Nephron (organoid): ENCODE data around the gene C11orf24.
A peak's percentile ranks its signal among the peaks of the same experiment; 100 is the strongest.

ENCODE experiments used
- H3K27ac Mint-ChIP-seq, 3 experiments: 2 replicates each; pipeline ENCODE4 v1.8.0; 2020; ENCODE audit warnings: mixed read lengths in 3 of 3, mild to moderate bottlenecking in 2 of 3, moderate library complexity in 1 of 3
- H3K27me3 Mint-ChIP-seq: 2 replicates; pipeline ENCODE4 v1.8.0; 2021; ENCODE audit warnings: low read depth, mild to moderate bottlenecking, moderate library complexity, mixed read lengths
- H3K36me3 Mint-ChIP-seq: 2 replicates; pipeline ENCODE4 v1.8.0; 2020; ENCODE audit warnings: low read depth, mixed read lengths
- H3K4me1 Mint-ChIP-seq: 2 replicates; pipeline ENCODE4 v1.8.0; 2020; ENCODE audit warnings: mixed read lengths
- H3K4me3 Mint-ChIP-seq, 3 experiments: 2 replicates each; pipeline ENCODE4 v1.8.0; 2020; ENCODE audit warnings: mild to moderate bottlenecking in 3 of 3, mixed read lengths in 3 of 3, moderate library complexity in 2 of 3
- H3K9me3 Mint-ChIP-seq: 2 replicates; pipeline ENCODE4 v1.8.0; 2020; ENCODE audit warnings: mixed read lengths
- CTCF ChIP-seq, 3 experiments: fragments of 200-600 bp; sonication (generic); IDR thresholded peaks; one replicate each; pipeline ENCODE4 v1.5.0; 2021; ENCODE audit warnings: antibody characterized with exemption in 3 of 3; ENCODE audit not compliant: unreplicated experiment in 3 of 3

Gene C11orf24

GRCh38 chr11:68274306-68274705, 2.5 kb upstream of the C11orf24 start:
- no peaks in the 10 kb centered on the region for H3K36me3 Mint-ChIP-seq

GRCh38 chr11:68273026-68273738, 1.4 kb upstream of the C11orf24 start:
- H3K36me3 Mint-ChIP-seq = peaks cover 5% of the 10 kb centered on the region
- peaks cover 36% of the 10 kb centered on the region for H3K4me1 Mint-ChIP-seq
- H3K9me3 Mint-ChIP-seq = no peaks in the 10 kb centered on the region
- no peak for TF ChIP-seq CTCF (IDR thresholded peaks at IDR 0.05; ENCODE audit: unreplicated experiment in 3 of 3)
- H3K27me3 Mint-ChIP-seq = no peaks in the 10 kb centered on the region
- no peak overlapping the region for H3K27ac Mint-ChIP-seq
- peak overlapping the region; percentile 47 to 99 (median 99) for H3K4me3 Mint-ChIP-seq

More at GRCh38 chr11:68274306-68274705, 2.5 kb upstream of the C11orf24 start:
- H3K9me3 Mint-ChIP-seq = no peaks in the 10 kb centered on the region
- H3K4me1 Mint-ChIP-seq = peaks cover 29% of the 10 kb centered on the region
- peak overlapping the region; percentile 59 to 73 (median 63) for H3K4me3 Mint-ChIP-seq
- H3K27ac Mint-ChIP-seq = no peak overlapping the region
- TF ChIP-seq CTCF (IDR thresholded peaks at IDR 0.05; ENCODE audit: unreplicated experiment in 3 of 3) = no peak
- no peaks in the 10 kb centered on the region for H3K27me3 Mint-ChIP-seq

- Mint-ChIP-seq H3K27ac (peak overlapping the region; percentile 74 to 87 (median 83)), H3K9me3 (no peaks in the 10 kb centered on the region), H3K4me3 (peak overlapping the region; percentile 89 to 99 (median 99)), H3K36me3 (peaks cover 17% of the 10 kb centered on the region), H3K4me1 (peaks cover 36% of the 10 kb centered on the region), H3K27me3 (no peaks in the 10 kb centered on the region)
- TF ChIP-seq CTCF (IDR thresholded peaks at IDR 0.05; ENCODE audit: unreplicated experiment in 3 of 3) = peak; percentile 46 to 50 (median 50)
Measured at GRCh38 chr11:68271023-68271780, 571 bp downstream of the C11orf24 start.

GRCh38 chr11:68270196-68271022, 1.4 kb downstream of the C11orf24 start:
- H3K36me3 Mint-ChIP-seq = peaks cover 18% of the 10 kb centered on the region
- TF ChIP-seq CTCF (IDR thresholded peaks at IDR 0.05; ENCODE audit: unreplicated experiment in 3 of 3) = no peak
- peaks cover 36% of the 10 kb centered on the region for H3K4me1 Mint-ChIP-seq

GRCh38 chr11:68269414-68270081, 2.2 kb downstream of the C11orf24 start:
- H3K4me1 Mint-ChIP-seq = peaks cover 36% of the 10 kb centered on the region
- no peak for TF ChIP-seq CTCF (IDR thresholded peaks at IDR 0.05; ENCODE audit: unreplicated experiment in 3 of 3)
- H3K36me3 Mint-ChIP-seq = peaks cover 25% of the 10 kb centered on the region
- H3K9me3 Mint-ChIP-seq = no peaks in the 10 kb centered on the region
- no peaks in the 10 kb centered on the region for H3K27me3 Mint-ChIP-seq
- H3K27ac Mint-ChIP-seq = peak overlapping the region; percentile 7 to 58 (median 27)
- H3K4me3 Mint-ChIP-seq = peak overlapping the region; percentile 74 to 99 (median 80)

More at GRCh38 chr11:68270196-68271022, 1.4 kb downstream of the C11orf24 start:
- H3K27me3 Mint-ChIP-seq = no peaks in the 10 kb centered on the region
- H3K9me3 Mint-ChIP-seq = no peaks in the 10 kb centered on the region
- H3K27ac Mint-ChIP-seq = peak overlapping the region; percentile 74 to 87 (median 83)
- H3K4me3 Mint-ChIP-seq = peak overlapping the region; percentile 89 to 99 (median 99)
